ENCODE measurements around the gene RALGAPA2. TPM values are rescaled to one million over a fixed set of nuclear protein-coding genes. Genes with fewer than 3 reads are reported as not detected.

Gene RALGAPA2
- total RNA-seq, 2 experiments from 2014 or later = 21.2 to 21.9 TPM

DNA sequence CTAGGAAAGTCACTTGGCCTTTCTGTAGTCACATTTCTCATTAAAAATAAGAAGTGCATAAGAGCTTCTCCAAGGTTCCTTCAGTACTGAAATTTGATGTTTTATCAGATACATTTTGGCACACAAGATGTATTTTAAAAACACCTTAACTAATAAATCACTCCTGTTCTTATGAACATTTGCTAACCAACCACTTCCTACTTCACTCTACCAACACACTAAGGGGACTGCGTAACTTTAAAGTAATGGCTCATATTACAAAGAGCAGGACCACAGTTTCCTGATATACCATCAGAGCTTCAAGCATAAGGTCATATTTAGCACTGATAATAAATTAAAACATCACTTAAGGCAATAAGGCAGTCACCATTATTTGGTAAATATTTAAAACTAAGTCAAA lies 104.4 kb downstream of the RALGAPA2 start:
- ATAC-seq (ENCODE audit: poor library complexity) (no peak), DNase-seq (no peak)
- peaks cover 30% of the 10 kb centered on the region for H3K36me3 ChIP-seq (ENCODE audit: insufficient read depth, low read length)
- no peaks in the 10 kb centered on the region for H3K4me1 Mint-ChIP-seq (ENCODE audit: low read depth)
- no peak overlapping the region for H3K4me3 ChIP-seq (ENCODE audit: low read length)
- no peak overlapping the region for H3K27ac Mint-ChIP-seq
- H3K4me3 Mint-ChIP-seq = no peak overlapping the region
- H3K9me3 Mint-ChIP-seq = no peaks in the 10 kb centered on the region
- H3K27me3 Mint-ChIP-seq = no peaks in the 10 kb centered on the region
- no peaks in the 10 kb centered on the region for H3K27me3 ChIP-seq (ENCODE audit: control insufficient read depth in 1 of 2, insufficient read depth in 2 of 2, low read length in 2 of 2)
- ChIA-PET POLR2A (no interaction called here), CTCF (interaction anchor here (0.7 kb wide), 1 partner anchor 9 kb away, joined by 3 read pairs; no protein-coding TSS in a partner anchor)
- TF ChIP-seq, protein P1, sequence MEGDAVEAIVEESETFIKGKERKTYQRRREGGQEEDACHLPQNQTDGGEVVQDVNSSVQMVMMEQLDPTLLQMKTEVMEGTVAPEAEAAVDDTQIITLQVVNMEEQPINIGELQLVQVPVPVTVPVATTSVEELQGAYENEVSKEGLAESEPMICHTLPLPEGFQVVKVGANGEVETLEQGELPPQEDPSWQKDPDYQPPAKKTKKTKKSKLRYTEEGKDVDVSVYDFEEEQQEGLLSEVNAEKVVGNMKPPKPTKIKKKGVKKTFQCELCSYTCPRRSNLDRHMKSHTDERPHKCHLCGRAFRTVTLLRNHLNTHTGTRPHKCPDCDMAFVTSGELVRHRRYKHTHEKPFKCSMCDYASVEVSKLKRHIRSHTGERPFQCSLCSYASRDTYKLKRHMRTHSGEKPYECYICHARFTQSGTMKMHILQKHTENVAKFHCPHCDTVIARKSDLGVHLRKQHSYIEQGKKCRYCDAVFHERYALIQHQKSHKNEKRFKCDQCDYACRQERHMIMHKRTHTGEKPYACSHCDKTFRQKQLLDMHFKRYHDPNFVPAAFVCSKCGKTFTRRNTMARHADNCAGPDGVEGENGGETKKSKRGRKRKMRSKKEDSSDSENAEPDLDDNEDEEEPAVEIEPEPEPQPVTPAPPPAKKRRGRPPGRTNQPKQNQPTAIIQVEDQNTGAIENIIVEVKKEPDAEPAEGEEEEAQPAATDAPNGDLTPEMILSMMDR (IDR thresholded peaks at IDR 0.05) = no peak
- no peaks in the 10 kb centered on the region for H3K9me3 ChIP-seq (ENCODE audit: control insufficient read depth in 1 of 2, insufficient read depth in 1 of 2, low read length in 2 of 2)
- H3K27ac ChIP-seq (ENCODE audit: low read depth in 1 of 2, low read length in 2 of 2) = no peak overlapping the region
- H3K36me3 Mint-ChIP-seq (ENCODE audit: low read depth) = peaks cover 86% of the 10 kb centered on the region
- no peaks in the 10 kb centered on the region for H3K4me1 ChIP-seq (ENCODE audit: insufficient read depth, low read length)
- intact Hi-C loops (cut with DNase I, micrococcal nuclease) = no loop called here

GRCh38 chr20:20606881-20607280 lies 105.6 kb downstream of the RALGAPA2 start:
- intact Hi-C loops (cut with DNase I, micrococcal nuclease) = no loop called here
- ATAC-seq (ENCODE audit: poor library complexity) (no peak), DNase-seq (no peak)
- H3K36me3 ChIP-seq (ENCODE audit: insufficient read depth, low read length) = peaks cover 33% of the 10 kb centered on the region
- H3K9me3 Mint-ChIP-seq = no peaks in the 10 kb centered on the region
- H3K27ac Mint-ChIP-seq = no peak overlapping the region
- H3K4me3 ChIP-seq (ENCODE audit: low read length) = no peak overlapping the region
- CTCF ChIA-PET = no interaction called here
- H3K27ac ChIP-seq (ENCODE audit: low read depth in 1 of 2, low read length in 2 of 2) = no peak overlapping the region
- no peaks in the 10 kb centered on the region for H3K9me3 ChIP-seq (ENCODE audit: control insufficient read depth in 1 of 2, insufficient read depth in 1 of 2, low read length in 2 of 2)
- TF ChIP-seq, protein P1 (IDR thresholded peaks at IDR 0.05) = no peak
- H3K4me1 Mint-ChIP-seq (ENCODE audit: low read depth) = no peaks in the 10 kb centered on the region
- H3K27me3 ChIP-seq (ENCODE audit: control insufficient read depth in 1 of 2, insufficient read depth in 2 of 2, low read length in 2 of 2) = no peaks in the 10 kb centered on the region
- peaks cover 4% of the 10 kb centered on the region for H3K4me1 ChIP-seq (ENCODE audit: insufficient read depth, low read length)
- no peaks in the 10 kb centered on the region for H3K27me3 Mint-ChIP-seq
- H3K36me3 Mint-ChIP-seq (ENCODE audit: low read depth) = peaks cover 87% of the 10 kb centered on the region
- POLR2A ChIA-PET = no interaction called here
- no peak overlapping the region for H3K4me3 Mint-ChIP-seq

- CTCF ChIA-PET = no interaction called here
- Mint-ChIP-seq H3K4me1 (ENCODE audit: low read depth) (no peaks in the 10 kb centered on the region), H3K9me3 (no peaks in the 10 kb centered on the region), H3K36me3 (ENCODE audit: low read depth) (peaks cover 89% of the 10 kb centered on the region), H3K27me3 (no peaks in the 10 kb centered on the region), H3K4me3 (no peak overlapping the region), H3K27ac (no peak overlapping the region)
- intact Hi-C loops (cut with DNase I, micrococcal nuclease) = no loop called here
- H3K27ac ChIP-seq (ENCODE audit: low read depth in 1 of 2, low read length in 2 of 2) = no peak overlapping the region
- DNase-seq (no peak), ATAC-seq (ENCODE audit: poor library complexity) (no peak)
- H3K4me1 ChIP-seq (ENCODE audit: insufficient read depth, low read length) = peaks cover 4% of the 10 kb centered on the region
- H3K9me3 ChIP-seq (ENCODE audit: control insufficient read depth in 1 of 2, insufficient read depth in 1 of 2, low read length in 2 of 2) = no peaks in the 10 kb centered on the region
- no peak overlapping the region for H3K4me3 ChIP-seq (ENCODE audit: low read length)
- POLR2A ChIA-PET = no interaction called here
- no peaks in the 10 kb centered on the region for H3K27me3 ChIP-seq (ENCODE audit: control insufficient read depth in 1 of 2, insufficient read depth in 2 of 2, low read length in 2 of 2)
- H3K36me3 ChIP-seq (ENCODE audit: insufficient read depth, low read length) = peaks cover 41% of the 10 kb centered on the region
- TF ChIP-seq, protein P1 (IDR thresholded peaks at IDR 0.05) = no peak
Measured at GRCh38 chr20:20606050-20606449, 106.4 kb downstream of the RALGAPA2 start.

All from CD4-positive, alpha-beta T cell (primary cell).